Measurements from ENCODE around the gene C12orf54. TPM values are rescaled to one million over a fixed set of nuclear protein-coding genes. Genes with fewer than 3 reads are reported as not detected.
"Not testable (repeated sequence)": the region's sequence is repeated elsewhere in the genome, so short reads cannot be mapped to it uniquely, and the experiment has no call there.

The C12orf54 gene
- total RNA-seq, 1 experiment from 2014 or later: not detected

GRCh38 chr12:48473061-48473460 lies 9.2 kb upstream of the C12orf54 start:
- TF ChIP-seq CTCF (IDR thresholded peaks at IDR 0.05; ENCODE audit: unreplicated experiment): no peak
- Mint-ChIP-seq H3K9me3 (ENCODE audit: low read depth, unreplicated experiment) (peaks cover 17% of the 10 kb centered on the region), H3K4me3 (ENCODE audit: low read depth, unreplicated experiment) (no peak overlapping the region), H3K27ac (ENCODE audit: unreplicated experiment) (no peak overlapping the region), H3K27me3 (ENCODE audit: unreplicated experiment) (peaks cover 29% of the 10 kb centered on the region), H3K4me1 (ENCODE audit: low read depth, unreplicated experiment) (no peaks in the 10 kb centered on the region), H3K36me3 (ENCODE audit: insufficient read depth, unreplicated experiment) (no peaks in the 10 kb centered on the region)
- no peak for DNase-seq
- intact Hi-C loops (cut with micrococcal nuclease; ENCODE audit: unreplicated experiment): no loop called here
- BruUV-seq (replicated peaks): no TSS peak
- CTCF ChIA-PET: no interaction called here

- H3K4me3 Mint-ChIP-seq (ENCODE audit: low read depth, unreplicated experiment): peak overlapping the region; percentile 14
- BruUV-seq (replicated peaks); CTCF ChIA-PET; H3K4me1 Mint-ChIP-seq (ENCODE audit: low read depth, unreplicated experiment); H3K27ac Mint-ChIP-seq (ENCODE audit: unreplicated experiment); H3K36me3 Mint-ChIP-seq (ENCODE audit: insufficient read depth, unreplicated experiment); intact Hi-C loops (cut with micrococcal nuclease; ENCODE audit: unreplicated experiment): not testable (repeated sequence)
- peaks cover 12% of the 10 kb centered on the region for H3K9me3 Mint-ChIP-seq (ENCODE audit: low read depth, unreplicated experiment)
- H3K27me3 Mint-ChIP-seq (ENCODE audit: unreplicated experiment): peaks cover 29% of the 10 kb centered on the region
- peak; percentile 5 for DNase-seq
Measured at GRCh38 chr12:48474497-48474896, 7.8 kb upstream of the C12orf54 start.

- CTCF ChIA-PET: no interaction called here
- no peak for DNase-seq
- Mint-ChIP-seq H3K4me3 (ENCODE audit: low read depth, unreplicated experiment) (no peak overlapping the region), H3K4me1 (ENCODE audit: low read depth, unreplicated experiment) (no peaks in the 10 kb centered on the region), H3K27ac (ENCODE audit: unreplicated experiment) (no peak overlapping the region), H3K27me3 (ENCODE audit: unreplicated experiment) (peaks cover 60% of the 10 kb centered on the region), H3K9me3 (ENCODE audit: low read depth, unreplicated experiment) (no peaks in the 10 kb centered on the region), H3K36me3 (ENCODE audit: insufficient read depth, unreplicated experiment) (no peaks in the 10 kb centered on the region)
- no peak for TF ChIP-seq CTCF (IDR thresholded peaks at IDR 0.05; ENCODE audit: unreplicated experiment)
- intact Hi-C loops (cut with micrococcal nuclease; ENCODE audit: unreplicated experiment): no loop called here
- no TSS peak for BruUV-seq (replicated peaks)
Measured at GRCh38 chr12:48482930-48483329, 632 bp downstream of the C12orf54 start.

- DNase-seq: no peak
- H3K4me1 Mint-ChIP-seq (ENCODE audit: low read depth, unreplicated experiment): no peaks in the 10 kb centered on the region
Measured at GRCh38 chr12:48486261-48486660, 4.0 kb downstream of the C12orf54 start.

More at GRCh38 chr12:48486261-48486660, 4.0 kb downstream of the C12orf54 start:
- H3K27me3 Mint-ChIP-seq (ENCODE audit: unreplicated experiment): peaks cover 52% of the 10 kb centered on the region
- TF ChIP-seq CTCF (IDR thresholded peaks at IDR 0.05; ENCODE audit: unreplicated experiment): no peak
- no peaks in the 10 kb centered on the region for H3K9me3 Mint-ChIP-seq (ENCODE audit: low read depth, unreplicated experiment)
- BruUV-seq (replicated peaks): no TSS peak
- no peak overlapping the region for H3K27ac Mint-ChIP-seq (ENCODE audit: unreplicated experiment)
- intact Hi-C loops (cut with micrococcal nuclease; ENCODE audit: unreplicated experiment): no loop called here
- CTCF ChIA-PET: no interaction called here
- H3K4me3 Mint-ChIP-seq (ENCODE audit: low read depth, unreplicated experiment): no peak overlapping the region
- H3K36me3 Mint-ChIP-seq (ENCODE audit: insufficient read depth, unreplicated experiment): no peaks in the 10 kb centered on the region

Data from Calu3 (cell line).